ENCODE data around the gene PUM1.

DNA sequence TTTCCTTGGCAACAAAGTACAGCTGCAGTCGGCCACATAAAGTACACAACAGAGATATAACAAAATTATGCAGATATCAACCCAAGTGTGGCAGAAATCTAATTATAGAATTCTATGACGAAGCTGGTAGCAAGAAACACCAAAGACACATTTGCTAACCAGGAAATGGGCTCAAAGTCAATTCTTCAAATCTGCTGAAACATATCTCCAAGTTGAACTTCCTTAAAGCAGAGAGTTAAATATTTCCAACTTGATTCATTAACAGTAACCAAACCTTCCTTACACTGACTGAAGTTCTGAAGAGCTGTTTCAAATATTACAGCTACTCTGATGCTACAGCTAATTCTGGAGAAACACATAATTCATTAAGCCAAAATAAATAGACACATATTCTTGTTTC lies 89.4 kb downstream of the PUM1 start:
- TF ChIP-seq POLR2A (IDR thresholded peaks at IDR 0.05; ENCODE audit: low read depth, low read length) (no peak), GABPA (IDR thresholded peaks at IDR 0.05; ENCODE audit: low read depth) (no peak), SMC3 (IDR thresholded peaks at IDR 0.05; ENCODE audit: borderline replicate concordance, low read length) (no peak), POLR2AphosphoS2 (IDR thresholded peaks at IDR 0.05; ENCODE audit: low read depth, low read length) (no peak), LARP7 (IDR thresholded peaks at IDR 0.05) (no peak), NFIC (IDR thresholded peaks at IDR 0.05; ENCODE audit: low read depth, low read length) (no peak), SRF (IDR thresholded peaks at IDR 0.05; ENCODE audit: low read depth in 2 of 2, low read length in 2 of 2) (no peak)
- TF ChIP-seq, protein P1, sequence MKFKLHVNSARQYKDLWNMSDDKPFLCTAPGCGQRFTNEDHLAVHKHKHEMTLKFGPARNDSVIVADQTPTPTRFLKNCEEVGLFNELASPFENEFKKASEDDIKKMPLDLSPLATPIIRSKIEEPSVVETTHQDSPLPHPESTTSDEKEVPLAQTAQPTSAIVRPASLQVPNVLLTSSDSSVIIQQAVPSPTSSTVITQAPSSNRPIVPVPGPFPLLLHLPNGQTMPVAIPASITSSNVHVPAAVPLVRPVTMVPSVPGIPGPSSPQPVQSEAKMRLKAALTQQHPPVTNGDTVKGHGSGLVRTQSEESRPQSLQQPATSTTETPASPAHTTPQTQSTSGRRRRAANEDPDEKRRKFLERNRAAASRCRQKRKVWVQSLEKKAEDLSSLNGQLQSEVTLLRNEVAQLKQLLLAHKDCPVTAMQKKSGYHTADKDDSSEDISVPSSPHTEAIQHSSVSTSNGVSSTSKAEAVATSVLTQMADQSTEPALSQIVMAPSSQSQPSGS (IDR thresholded peaks at IDR 0.05; ENCODE audit: low read length): no peak
- TF ChIP-seq, protein P2, sequence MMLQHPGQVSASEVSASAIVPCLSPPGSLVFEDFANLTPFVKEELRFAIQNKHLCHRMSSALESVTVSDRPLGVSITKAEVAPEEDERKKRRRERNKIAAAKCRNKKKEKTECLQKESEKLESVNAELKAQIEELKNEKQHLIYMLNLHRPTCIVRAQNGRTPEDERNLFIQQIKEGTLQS (IDR thresholded peaks at IDR 0.05; ENCODE audit: borderline replicate concordance, extremely low read depth, low read depth, low read length): no peak
- TF ChIP-seq, protein P3, sequence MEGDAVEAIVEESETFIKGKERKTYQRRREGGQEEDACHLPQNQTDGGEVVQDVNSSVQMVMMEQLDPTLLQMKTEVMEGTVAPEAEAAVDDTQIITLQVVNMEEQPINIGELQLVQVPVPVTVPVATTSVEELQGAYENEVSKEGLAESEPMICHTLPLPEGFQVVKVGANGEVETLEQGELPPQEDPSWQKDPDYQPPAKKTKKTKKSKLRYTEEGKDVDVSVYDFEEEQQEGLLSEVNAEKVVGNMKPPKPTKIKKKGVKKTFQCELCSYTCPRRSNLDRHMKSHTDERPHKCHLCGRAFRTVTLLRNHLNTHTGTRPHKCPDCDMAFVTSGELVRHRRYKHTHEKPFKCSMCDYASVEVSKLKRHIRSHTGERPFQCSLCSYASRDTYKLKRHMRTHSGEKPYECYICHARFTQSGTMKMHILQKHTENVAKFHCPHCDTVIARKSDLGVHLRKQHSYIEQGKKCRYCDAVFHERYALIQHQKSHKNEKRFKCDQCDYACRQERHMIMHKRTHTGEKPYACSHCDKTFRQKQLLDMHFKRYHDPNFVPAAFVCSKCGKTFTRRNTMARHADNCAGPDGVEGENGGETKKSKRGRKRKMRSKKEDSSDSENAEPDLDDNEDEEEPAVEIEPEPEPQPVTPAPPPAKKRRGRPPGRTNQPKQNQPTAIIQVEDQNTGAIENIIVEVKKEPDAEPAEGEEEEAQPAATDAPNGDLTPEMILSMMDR (IDR thresholded peaks at IDR 0.05 in 2 of 3, conservative IDR thresholded peaks at IDR 0.05 in 1 of 3; ENCODE audit: control insufficient read depth in 2 of 3, extremely low read depth in 1 of 3, insufficient read depth in 1 of 3, low read depth in 3 of 3, low read length in 3 of 3): no peak

Measured in GM12878 (cell line).